Stimulated activated CD8-positive, alpha-beta memory T cell treated with anti-CD3 and anti-CD28 coated beads, Interleukin-12 subunit alpha, Interleukin-12 subunit beta, amount 100 ng/mL, for 24 hours (primary cell): ENCODE results near the gene ARSG.
"Not testable (repeated sequence)": the region's sequence is repeated elsewhere in the genome, so short reads cannot be mapped to it uniquely, and the experiment has no call there.

Experiments used
- DNase-seq: peaks from one replicate; pipeline ENCODE4 v3.0.0-alpha.2; 2020; ENCODE audit errors: extremely low read depth

The ARSG gene

DNA sequence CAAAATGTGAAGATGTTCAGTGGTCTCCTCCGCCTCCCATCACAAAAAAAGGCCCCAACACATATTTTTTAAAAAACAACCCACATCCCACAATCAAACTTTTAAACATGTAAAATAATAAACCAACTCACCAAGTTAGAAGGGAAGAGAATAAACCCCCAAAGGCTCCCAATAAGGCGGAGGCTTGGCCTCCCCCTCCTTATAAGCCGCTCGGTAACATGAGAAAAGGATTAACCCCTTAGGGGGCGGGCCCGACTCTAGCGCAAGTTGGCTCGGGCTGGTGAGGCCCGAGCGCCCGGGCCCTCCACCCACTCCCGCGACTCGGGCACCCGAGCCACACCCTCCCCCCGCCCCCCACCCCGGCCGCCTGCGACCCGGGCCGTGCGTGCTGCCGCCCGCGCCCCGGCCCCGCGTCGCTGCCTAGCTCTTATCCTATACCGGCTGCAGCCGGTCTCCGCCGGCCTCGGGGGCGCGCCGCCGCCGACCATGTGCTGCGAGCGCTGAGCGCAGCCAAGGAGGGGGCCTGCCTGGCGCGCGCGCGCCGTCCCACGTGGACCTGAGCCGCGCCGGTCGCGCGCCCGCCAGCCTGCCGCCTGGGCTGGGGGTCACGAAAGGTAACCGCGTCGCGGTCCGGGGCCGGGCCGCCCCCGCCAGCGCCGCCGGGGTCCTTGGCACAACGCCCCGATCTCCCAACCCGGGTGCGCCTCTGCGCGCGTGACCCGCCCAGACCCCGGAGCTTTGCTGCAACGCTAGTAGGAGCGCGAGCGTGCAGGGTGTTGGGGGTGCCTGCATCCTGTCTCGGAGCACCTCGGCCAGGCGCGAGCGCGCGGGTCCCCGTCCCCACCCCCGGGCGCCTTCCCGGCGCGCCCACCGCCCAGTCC, at the start of gene ARSG, which contains the start of gene SLC16A6:
ARSG (plus strand) TSS at position 541 of the 881 bp plus-strand sequence. CDS start 15,999 bp downstream, outside the sequence.
SLC16A6 (minus strand) TSS at position 173 of the 881 bp plus-strand sequence. CDS start 12,807 bp downstream, outside the sequence.
- peak; percentile 69 for DNase-seq

- no peak for DNase-seq
These were observed 44.8 kb upstream of the ARSG start for GRCh38 chr17:68246271-68247028.

GRCh38 chr17:68247445-68248198, 43.7 kb upstream of the ARSG start, which contains the start of gene AMZ2:
Gene AMZ2 (plus strand): TSS chr17:68248043. CDS start chr17:68250188, 2,145 bp downstream.
- peak; percentile 89 for DNase-seq

- DNase-seq: no peak
These were observed 43.0 kb upstream of the ARSG start for GRCh38 chr17:68248199-68248825.

- no peak for DNase-seq
These were observed 42.4 kb upstream of the ARSG start for GRCh38 chr17:68248891-68249290.

- DNase-seq: no peak
These were observed 41.9 kb upstream of the ARSG start for GRCh38 chr17:68249354-68249765.

GRCh38 chr17:68253426-68253825, 37.9 kb upstream of the ARSG start:
- DNase-seq: not testable (repeated sequence)

DNA sequence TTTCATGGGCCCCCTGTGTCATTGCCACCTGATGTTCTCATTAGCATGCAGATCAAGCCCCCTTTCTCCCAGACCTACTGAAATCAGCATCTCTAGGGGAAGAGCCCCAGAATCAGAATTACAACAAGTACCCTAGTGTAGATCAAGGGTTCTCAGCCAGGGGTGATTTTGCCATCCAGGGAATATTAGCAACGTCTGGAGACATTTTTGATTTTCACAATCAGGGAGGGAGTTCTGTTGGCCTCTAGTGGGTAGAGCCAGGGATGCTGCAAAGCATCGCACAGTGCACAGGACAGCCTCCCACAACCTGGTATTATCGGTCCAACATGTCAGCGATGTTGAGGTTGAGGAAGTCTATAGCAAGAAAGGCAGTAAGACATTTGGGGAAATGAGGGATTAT, 36.1 kb upstream of the ARSG start:
- DNase-seq: no peak

GRCh38 chr17:68255731-68256538, 35.4 kb upstream of the ARSG start:
- no peak for DNase-seq

GRCh38 chr17:68256701-68257100, 34.6 kb upstream of the ARSG start:
- not testable (repeated sequence) for DNase-seq

DNA sequence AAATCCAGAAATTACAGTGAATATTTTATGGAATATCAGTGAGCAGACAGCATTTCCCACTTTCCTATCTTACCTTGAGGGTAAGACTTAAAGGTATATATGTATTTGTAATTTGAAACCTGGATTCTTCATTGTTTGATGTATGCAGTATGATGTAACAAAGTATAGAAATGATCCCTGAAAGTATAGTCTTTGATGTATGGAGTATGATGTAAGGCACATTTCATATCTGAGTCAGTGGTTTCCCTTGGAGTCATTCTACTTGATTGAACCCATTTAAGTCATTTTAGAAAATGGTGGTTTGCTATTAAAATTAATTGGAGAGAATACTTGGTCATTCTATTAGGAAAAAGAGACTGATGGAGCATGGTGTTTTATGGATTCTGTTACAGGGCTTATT, 33.4 kb upstream of the ARSG start:
- no peak for DNase-seq

DNA sequence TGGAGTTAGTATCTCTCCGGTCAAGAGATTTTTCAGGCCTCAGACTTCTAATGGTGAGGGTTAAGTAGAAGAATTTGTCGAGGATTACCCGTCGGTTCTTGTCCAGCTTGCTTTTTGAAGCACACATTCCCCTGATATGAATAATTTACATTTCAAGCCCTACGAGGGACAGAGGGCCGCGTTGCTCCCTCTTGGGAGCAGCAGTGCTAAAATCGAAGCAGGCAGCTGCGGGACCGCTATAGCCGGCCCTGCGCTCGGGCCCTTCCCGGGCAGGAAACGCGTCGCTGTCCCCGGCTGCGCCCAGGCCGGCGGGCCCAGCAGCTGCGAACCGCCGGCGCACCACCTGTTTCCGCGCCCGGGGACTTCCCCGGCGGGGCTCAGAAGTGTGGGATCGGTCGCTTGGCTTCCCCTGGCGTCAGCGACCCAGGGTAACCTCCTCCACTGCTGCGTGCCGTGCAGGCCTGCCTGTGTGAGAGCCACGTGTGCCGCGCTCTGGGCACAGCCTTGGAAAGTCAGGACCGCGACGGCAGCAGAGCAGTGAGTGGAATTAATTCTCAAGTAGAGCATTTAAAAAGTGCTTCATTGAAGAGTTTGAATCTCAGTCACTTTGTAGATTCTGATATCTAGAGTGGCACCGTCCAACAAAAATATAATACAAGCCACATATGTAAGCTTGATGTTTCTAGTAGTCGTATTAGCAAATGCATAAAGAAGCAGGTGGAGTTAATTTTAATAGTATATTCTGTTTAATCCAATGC, 32.2 kb upstream of the ARSG start:
- DNase-seq: peak; percentile 38

DNA sequence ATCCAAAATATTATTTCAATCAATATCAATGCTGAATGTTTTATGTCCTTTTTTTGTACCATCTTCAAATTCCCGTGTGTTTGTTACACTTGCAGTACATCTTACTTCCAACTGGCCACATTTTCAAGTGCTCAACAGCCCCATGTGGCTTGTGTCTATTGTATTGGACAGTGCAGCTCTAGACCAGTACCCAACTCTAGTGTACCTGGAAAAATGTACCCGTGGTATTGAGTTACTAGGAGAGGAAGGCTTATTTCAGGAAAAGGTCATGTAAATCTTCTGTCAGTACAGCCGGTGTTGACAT, 31.7 kb upstream of the ARSG start:
- DNase-seq: not testable (repeated sequence)

GRCh38 chr17:68260051-68260762, 31.1 kb upstream of the ARSG start:
- DNase-seq: no peak

DNA sequence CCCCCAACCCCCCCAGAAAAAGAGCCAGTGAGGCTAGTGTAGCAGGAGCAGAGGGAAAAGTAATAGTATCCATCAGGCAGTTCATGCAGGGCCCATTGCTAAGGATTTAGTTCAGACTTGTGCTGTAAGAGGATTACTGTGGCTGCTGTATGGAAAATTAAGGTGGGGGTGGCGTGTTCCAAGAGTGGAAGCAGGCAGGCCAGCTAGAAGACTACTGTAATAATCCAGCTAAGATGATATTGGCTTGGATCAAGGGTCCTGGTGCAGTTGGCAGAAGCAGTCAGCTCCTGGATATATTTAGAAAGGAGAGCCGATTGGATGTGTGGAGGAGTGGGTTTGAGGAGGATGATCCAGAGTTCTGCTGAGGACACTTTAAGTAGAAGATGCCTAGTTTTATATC, 28.8 kb upstream of the ARSG start:
- not testable (repeated sequence) for DNase-seq

GRCh38 chr17:68263101-68263681, 28.1 kb upstream of the ARSG start:
- not testable (repeated sequence) for DNase-seq

- DNase-seq: not testable (repeated sequence)
These were observed 25.5 kb upstream of the ARSG start for GRCh38 chr17:68265833-68266232.

DNA sequence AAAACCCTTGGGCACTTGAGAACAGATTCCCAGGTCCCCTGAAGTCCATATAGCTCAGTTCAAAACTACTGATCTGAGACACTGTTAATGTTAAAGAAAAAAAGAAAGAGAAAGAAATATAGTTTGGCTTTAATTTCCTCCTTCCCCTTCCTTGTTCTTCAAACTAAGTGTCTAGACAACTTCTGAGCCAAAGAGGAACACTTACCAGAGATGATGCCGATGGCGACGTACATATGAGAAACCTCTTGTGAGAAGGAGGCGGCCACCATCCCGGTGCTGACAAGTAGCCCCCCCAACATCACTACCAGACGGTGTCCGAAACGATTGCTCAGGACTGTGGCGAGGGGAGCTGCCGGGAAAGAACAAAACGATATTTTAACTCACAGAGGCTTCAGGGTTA, 17.6 kb upstream of the ARSG start:
- no peak for DNase-seq

DNA sequence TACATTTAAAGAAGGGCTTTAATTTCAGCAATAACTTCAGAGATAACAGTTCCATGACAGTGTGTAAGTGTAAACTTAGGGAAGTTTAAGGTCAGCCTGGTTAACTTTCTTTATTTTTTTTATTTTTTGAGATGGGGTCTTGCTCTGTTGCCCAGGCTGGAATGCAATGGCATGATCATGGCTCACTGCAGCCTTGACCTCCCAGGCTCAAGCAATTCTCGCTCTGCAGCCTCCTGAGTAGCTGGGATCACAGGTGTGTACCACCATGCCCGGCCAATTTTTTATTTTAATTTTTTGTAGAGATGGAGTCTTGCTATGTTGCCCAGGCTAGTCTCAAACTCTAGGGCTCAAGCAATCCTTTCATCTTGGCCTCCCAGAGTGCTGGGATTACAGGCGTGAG, 15.0 kb upstream of the ARSG start:
- DNase-seq: not testable (repeated sequence)
